DMS114 treated with DMSO at 0.1 percent for 48 hours (cell line): ENCODE data around the gene COL27A1.

Source experiments
- DNase-seq: peaks from one replicate; lab custom pipeline; 2025; ENCODE audit not compliant: unreplicated experiment; lab: John Stamatoyannopoulos, UW

COL27A1 gene

DNA sequence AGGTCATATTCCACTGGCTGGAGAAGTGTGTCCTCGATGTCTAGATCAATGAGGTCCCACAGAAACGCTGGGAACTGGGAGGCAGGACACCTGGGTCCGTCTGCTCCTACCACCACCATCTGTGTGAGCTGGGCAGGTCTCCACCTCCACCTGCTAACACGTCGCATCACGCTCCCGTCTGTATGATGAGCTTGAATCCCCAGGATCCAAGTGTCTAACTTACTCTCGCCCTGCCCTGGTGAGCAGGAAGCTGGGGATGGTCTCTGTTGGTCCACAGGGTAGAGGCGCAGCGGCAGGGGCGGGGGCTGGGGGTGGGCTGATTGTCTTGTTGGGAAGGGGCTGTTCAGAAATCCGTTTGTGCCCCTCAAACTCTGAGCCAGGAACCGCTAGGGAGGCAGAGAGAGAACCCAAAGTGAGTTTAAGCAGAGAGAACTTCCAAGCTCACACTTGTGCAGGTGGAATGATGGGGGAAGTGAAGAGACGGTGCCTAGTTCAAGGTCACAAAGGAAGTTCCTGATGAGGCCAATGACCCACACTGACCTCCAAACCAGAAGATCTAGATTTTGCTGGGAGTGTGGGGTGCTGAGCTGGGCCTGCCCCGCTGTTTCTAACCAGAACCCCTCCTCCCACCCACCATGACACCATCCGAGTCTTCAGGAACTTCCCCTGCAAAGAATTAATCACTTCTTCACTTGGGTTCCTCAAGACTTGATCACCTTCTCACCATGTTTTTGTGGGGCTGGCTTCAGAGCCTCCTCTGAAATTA, 195.5 kb downstream of the COL27A1 start:
- no peak for DNase-seq

- no peak for DNase-seq
These were observed 196.6 kb downstream of the COL27A1 start for GRCh38 chr9:114351932-114352331.

DNA sequence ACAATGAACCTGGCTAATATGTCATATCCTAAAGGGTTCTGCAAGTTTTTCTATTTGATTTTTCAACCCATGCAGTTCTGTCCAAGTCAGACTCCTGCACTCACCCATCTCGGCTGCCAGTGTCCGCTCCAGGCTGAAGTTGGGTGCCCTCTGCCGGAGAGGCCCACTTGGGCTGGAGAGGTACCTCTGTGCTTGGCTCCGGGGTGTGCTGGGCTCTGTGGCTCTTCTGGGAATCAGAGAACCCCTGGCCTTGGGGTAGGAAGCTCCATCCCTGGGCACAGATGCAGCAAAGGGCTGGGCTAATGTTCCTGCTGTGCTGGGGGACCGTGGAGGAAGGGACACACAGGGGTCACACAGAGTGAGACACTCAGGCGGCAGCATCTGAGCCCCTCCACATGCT, 200.5 kb downstream of the COL27A1 start:
- no peak for DNase-seq

DNA sequence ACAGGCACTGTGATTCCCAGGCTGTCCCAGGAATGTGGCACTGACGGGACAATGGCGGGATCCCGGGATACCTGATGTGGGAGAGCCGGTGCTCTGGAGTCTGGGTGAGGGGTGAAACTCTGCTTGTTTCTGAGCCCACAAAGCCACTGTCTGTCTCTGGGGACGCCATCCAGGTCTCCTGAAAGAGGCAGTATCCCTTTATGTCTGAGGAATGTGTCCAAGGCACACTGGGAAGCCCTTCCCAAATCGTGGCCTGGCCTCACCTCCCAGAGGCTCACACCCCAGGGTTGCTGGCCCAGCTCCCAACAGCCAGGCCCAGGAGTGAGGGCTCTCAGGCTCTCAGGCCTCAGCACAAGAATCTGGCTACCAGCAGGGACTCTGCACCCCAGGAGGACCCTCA, 201.5 kb downstream of the COL27A1 start:
- DNase-seq = no peak

DNA sequence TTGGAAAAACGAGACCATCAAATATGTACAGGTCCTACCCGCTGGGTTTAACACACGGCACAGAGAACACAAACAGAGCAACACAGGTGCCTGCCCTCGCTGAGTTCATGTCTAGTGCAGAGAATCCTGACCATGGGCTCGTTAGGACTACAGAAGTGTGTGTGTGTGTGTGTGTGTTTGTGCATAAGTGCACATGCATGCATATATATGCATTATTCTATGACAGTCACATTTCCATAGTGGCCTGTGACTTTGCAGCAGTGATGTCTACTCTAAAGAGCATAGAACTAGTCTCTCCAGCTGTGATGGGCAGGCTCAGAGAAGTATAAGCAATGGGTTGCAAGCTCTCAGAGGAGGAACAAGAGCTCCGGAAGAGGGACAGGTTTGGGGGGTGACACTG, 202.0 kb downstream of the COL27A1 start:
- no peak for DNase-seq

DNA sequence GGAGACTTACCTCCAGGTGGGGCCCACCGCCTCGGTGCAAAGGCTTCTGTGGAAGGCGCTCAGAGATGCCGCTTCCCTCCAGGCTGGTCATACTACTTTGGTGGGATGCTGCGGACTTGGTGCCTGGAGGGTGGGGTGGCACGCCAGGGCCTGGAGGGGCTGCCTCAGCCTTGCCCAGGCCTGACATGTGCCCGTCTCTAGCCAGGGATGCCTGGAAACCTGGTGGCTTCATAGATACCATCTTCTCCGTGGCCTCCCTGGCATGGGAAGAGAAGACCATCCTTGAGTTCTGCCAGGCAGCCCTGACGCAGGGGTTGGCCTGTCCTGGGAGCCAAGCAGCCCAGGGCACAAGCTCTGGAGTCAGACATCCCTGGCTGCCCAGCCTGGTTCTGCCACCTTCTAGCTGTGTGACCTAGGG, 202.6 kb downstream of the COL27A1 start:
- no peak for DNase-seq

- no peak for DNase-seq
These were observed 204.5 kb downstream of the COL27A1 start for GRCh38 chr9:114359801-114360200.

GRCh38 chr9:114361542-114361941, 206.2 kb downstream of the COL27A1 start:
- no peak for DNase-seq
